Neuronal stem cell (in vitro differentiated cells): ENCODE results near the gene TP73.

Experiments
- DNase-seq: peaks from one replicate; pipeline ENCODE4 v3.0.0-alpha.2; 2013; ENCODE audit warnings: low spot score
- H2AFZ ChIP-seq: one replicate; pipeline ENCODE4 v1.6.1; 2013; ENCODE audit warnings: mild to moderate bottlenecking, low read length, inconsistent platforms
- H2AK5ac ChIP-seq: 2 replicates; pipeline ENCODE4 v1.6.1; 2013; ENCODE audit warnings: low read depth, mild to moderate bottlenecking, inconsistent platforms, low read length, moderate library complexity, mixed read lengths
- H2BK120ac ChIP-seq: 2 replicates; pipeline ENCODE4 v1.6.1; 2013; ENCODE audit warnings: low read depth, mild to moderate bottlenecking, inconsistent platforms, low read length, moderate library complexity, mixed read lengths
- H2BK12ac ChIP-seq: one replicate; pipeline ENCODE4 v1.6.1; 2013; ENCODE audit warnings: low read length, inconsistent platforms
- H2BK15ac ChIP-seq: 2 replicates; pipeline ENCODE4 v1.6.1; 2013; ENCODE audit warnings: mild to moderate bottlenecking, low read length, inconsistent platforms, mixed read lengths
- H2BK5ac ChIP-seq: one replicate; pipeline ENCODE4 v1.6.1; 2013; ENCODE audit warnings: inconsistent platforms, mild to moderate bottlenecking, low read length, moderate library complexity
- H3K14ac ChIP-seq: one replicate; pipeline ENCODE4 v1.6.1; 2013; ENCODE audit warnings: low read length, inconsistent platforms
- H3K18ac ChIP-seq: 2 replicates; pipeline ENCODE4 v1.6.1; 2013; ENCODE audit warnings: low read length, inconsistent platforms
- H3K23ac ChIP-seq: 2 replicates; pipeline ENCODE4 v1.6.1; 2013; ENCODE audit warnings: low read depth, mild to moderate bottlenecking, mixed read lengths, low read length, inconsistent platforms; ENCODE audit not compliant: poor library complexity
- H3K27ac ChIP-seq: replicated peaks from 3 replicates; pipeline ENCODE4 v1.5.1; 2013; ENCODE audit warnings: low read length, inconsistent platforms
- H3K27me3 ChIP-seq, 3 experiments: 2 replicates each; pipeline ENCODE4 v1.6.1; 2013; ENCODE audit warnings: low read length in 3 of 3, mild to moderate bottlenecking in 2 of 3, inconsistent platforms in 1 of 3, low read depth in 1 of 3, mixed read lengths in 1 of 3, moderate library complexity in 1 of 3; ENCODE audit not compliant: control insufficient read depth in 3 of 3, insufficient read depth in 3 of 3
- H3K36me3 ChIP-seq, 2 donors: replicated peaks in 1 of 2; 2 replicates each; pipeline ENCODE4 v1.6.1; 2013; ENCODE audit warnings: low read length in 2 of 2; ENCODE audit not compliant: control insufficient read depth in 2 of 2, insufficient read depth in 2 of 2
- H3K4ac ChIP-seq: 2 replicates; pipeline ENCODE4 v1.6.1; 2013; ENCODE audit warnings: inconsistent platforms, mild to moderate bottlenecking, low read length, moderate library complexity
- H3K4me1 ChIP-seq, 2 donors: 1 replicate in 1 of 2; 2 replicates in 1 of 2; pipeline ENCODE4 v1.6.1; 2013; ENCODE audit warnings: low read length in 2 of 2, low read depth in 1 of 2; ENCODE audit not compliant: control insufficient read depth in 2 of 2, insufficient read depth in 1 of 2
- H3K4me2 ChIP-seq: one replicate; pipeline ENCODE4 v1.6.1; 2013; ENCODE audit warnings: mild to moderate bottlenecking, low read length, inconsistent platforms; ENCODE audit not compliant: insufficient read depth, poor library complexity, severe bottlenecking
- H3K4me3 ChIP-seq, 2 donors: 2 replicates each; pipeline ENCODE4 v1.5.1; 2013; ENCODE audit warnings: low read length in 2 of 2, mild to moderate bottlenecking in 2 of 2, inconsistent platforms in 1 of 2, moderate library complexity in 1 of 2
- H3K79me1 ChIP-seq: one replicate; pipeline ENCODE4 v1.6.1; 2013; ENCODE audit warnings: low read depth, mild to moderate bottlenecking, inconsistent platforms, low read length, moderate library complexity
- H3K9ac ChIP-seq: one replicate; pipeline ENCODE4 v1.6.1; 2013; ENCODE audit warnings: mild to moderate bottlenecking, low read depth, low read length, inconsistent platforms; ENCODE audit not compliant: poor library complexity
- H3K9me3 ChIP-seq, 2 donors: replicated peaks in 1 of 2; 2 replicates each; pipeline versions ENCODE3 to v1.6.1; 2013; ENCODE audit warnings: low read length in 2 of 2, mild to moderate bottlenecking in 2 of 2, inconsistent platforms in 1 of 2, low read depth in 1 of 2, mixed read lengths in 1 of 2, moderate library complexity in 1 of 2; ENCODE audit not compliant: control insufficient read depth in 2 of 2, insufficient read depth in 1 of 2
- H4K8ac ChIP-seq: one replicate; pipeline ENCODE4 v1.6.1; 2013; ENCODE audit warnings: low read depth, mild to moderate bottlenecking, inconsistent platforms, low read length, moderate library complexity
- H4K91ac ChIP-seq: one replicate; pipeline ENCODE4 v1.6.1; 2013; ENCODE audit warnings: low read length, low read depth, mild to moderate bottlenecking, inconsistent platforms; ENCODE audit not compliant: poor library complexity
- whole genome bisulfite sequencing, 2 donors: extraction: QIAGEN DNeasy Blood & Tissue Kit; methylation state at CpG; one replicate each; pipeline ENCODE4 v1.1.7; 2013; ENCODE audit warnings: missing lambda C conversion rate in 2 of 2, mixed read lengths in 1 of 2; ENCODE audit not compliant: insufficient read length in 2 of 2, insufficient replicate concordance in 1 of 2; ENCODE audit errors: extremely low coverage in 2 of 2; 5-methylcytosine and 5-hydroxymethylcytosine counted together

The TP73 gene

GRCh38 chr1:3632716-3633343, 19.5 kb upstream of the TP73 start:
- peak overlapping the region; percentile 14 for H3K14ac ChIP-seq
- no peak overlapping the region for H3K23ac ChIP-seq
- DNase-seq = no peak
- peaks cover 35 to 87% of the 10 kb centered on the region in 2 donors for H3K36me3 ChIP-seq
- peak overlapping the region; percentile 67 for H2BK120ac ChIP-seq
- H3K4ac ChIP-seq = no peak overlapping the region
- H3K4me2 ChIP-seq = no peak overlapping the region
- H3K4me3 ChIP-seq = no peak overlapping the region
- H3K27ac ChIP-seq = no peak overlapping the region
- H2BK5ac ChIP-seq = peak overlapping the region; percentile 26
- H3K79me1 ChIP-seq = no peaks in the 10 kb centered on the region
- H3K4me1 ChIP-seq = peaks cover 0 to 11% of the 10 kb centered on the region in 2 donors
- H2AK5ac ChIP-seq = peak overlapping the region; percentile 53
- H4K8ac ChIP-seq = no peak overlapping the region
- no peak overlapping the region for H2AFZ ChIP-seq
- peak overlapping the region; percentile 55 for H3K9ac ChIP-seq
- H3K9me3 ChIP-seq = no peaks in the 10 kb centered on the region
- no peak overlapping the region for H4K91ac ChIP-seq
- H2BK12ac ChIP-seq = no peak overlapping the region
- peak overlapping the region; percentile 56 for H2BK15ac ChIP-seq
- no peaks in the 10 kb centered on the region for H3K27me3 ChIP-seq
- H3K18ac ChIP-seq = peak overlapping the region; percentile 2
- WGBS, 2 donors = no CpG with 5 or more reads among the region's 26 CpGs

- no peak for DNase-seq
- H2BK120ac ChIP-seq = no peak overlapping the region
- no peak overlapping the region for H4K91ac ChIP-seq
- peaks cover 34 to 87% of the 10 kb centered on the region in 2 donors for H3K36me3 ChIP-seq
- peak overlapping the region; percentile 10 for H2BK12ac ChIP-seq
- no peaks in the 10 kb centered on the region for H3K9me3 ChIP-seq
- no CpG with 5 or more reads among the region's 28 CpGs for WGBS, 2 donors
- H3K9ac ChIP-seq = peak overlapping the region; percentile 60
- no peak overlapping the region for H3K27ac ChIP-seq
- H3K4me3 ChIP-seq = no peak overlapping the region
- no peaks in the 10 kb centered on the region for H3K79me1 ChIP-seq
- H2AFZ ChIP-seq = no peak overlapping the region
- H3K18ac ChIP-seq = no peak overlapping the region
- H3K23ac ChIP-seq = peak overlapping the region; percentile 65
- peaks cover 0 to 11% of the 10 kb centered on the region in 2 donors for H3K4me1 ChIP-seq
- peak overlapping the region; percentile 70 for H2AK5ac ChIP-seq
- H2BK15ac ChIP-seq = peak overlapping the region; percentile 49
- H3K14ac ChIP-seq = no peak overlapping the region
- H2BK5ac ChIP-seq = peak overlapping the region; percentile 48
- H3K4me2 ChIP-seq = no peak overlapping the region
- no peak overlapping the region for H4K8ac ChIP-seq
- H3K27me3 ChIP-seq = no peaks in the 10 kb centered on the region
- H3K4ac ChIP-seq = no peak overlapping the region
Measured at GRCh38 chr1:3633344-3634058, 18.8 kb upstream of the TP73 start.

- Histone ChIP-seq H3K79me1 (no peaks in the 10 kb centered on the region), H3K4me1 (peaks cover 0 to 11% of the 10 kb centered on the region in 2 donors), H4K8ac (no peak overlapping the region), H3K4ac (no peak overlapping the region), H3K27me3 (no peaks in the 10 kb centered on the region), H3K4me2 (no peak overlapping the region), H2BK12ac (peak overlapping the region; percentile 10), H3K27ac (no peak overlapping the region), H2AFZ (no peak overlapping the region), H2AK5ac (peak overlapping the region; percentile 31), H4K91ac (no peak overlapping the region), H3K36me3 (peaks cover 29 to 87% of the 10 kb centered on the region in 2 donors), H3K14ac (no peak overlapping the region), H3K9ac (no peak overlapping the region), H3K18ac (no peak overlapping the region), H2BK5ac (peak overlapping the region; percentile 48), H3K23ac (peak overlapping the region; percentile 61), H3K4me3 (no peak overlapping the region), H2BK15ac (no peak overlapping the region), H3K9me3 (no peaks in the 10 kb centered on the region), H2BK120ac (no peak overlapping the region)
- WGBS, 2 donors = no CpG with 5 or more reads among the region's 22 CpGs
- no peak for DNase-seq
Measured at GRCh38 chr1:3634059-3634800, 18.1 kb upstream of the TP73 start.

- Histone ChIP-seq H2AFZ (no peak overlapping the region), H2BK120ac (no peak overlapping the region), H3K4ac (no peak overlapping the region), H3K4me2 (no peak overlapping the region), H4K91ac (no peak overlapping the region), H3K36me3 (peaks cover 21 to 79% of the 10 kb centered on the region in 2 donors), H2AK5ac (no peak overlapping the region), H2BK5ac (no peak overlapping the region), H3K4me3 (no peak overlapping the region), H3K4me1 (peaks cover 0 to 11% of the 10 kb centered on the region in 2 donors), H4K8ac (no peak overlapping the region), H2BK12ac (no peak overlapping the region), H3K9ac (no peak overlapping the region), H3K18ac (no peak overlapping the region), H3K27me3 (no peaks in the 10 kb centered on the region), H2BK15ac (no peak overlapping the region), H3K14ac (no peak overlapping the region), H3K23ac (no peak overlapping the region), H3K9me3 (no peaks in the 10 kb centered on the region), H3K27ac (no peak overlapping the region), H3K79me1 (no peaks in the 10 kb centered on the region)
- no peak for DNase-seq
- no CpG with 5 or more reads among the region's 14 CpGs for WGBS, 2 donors
Measured at GRCh38 chr1:3636080-3636479, 16.2 kb upstream of the TP73 start.
